ENCODE results near the gene TCN2.

- TF ChIP-seq POLR2A (IDR thresholded peaks at IDR 0.05; ENCODE audit: low read depth, low read length) (no peak), CTCF (conservative IDR thresholded peaks at IDR 0.05; ENCODE audit: low read depth, low read length) (no peak), BHLHE40 (IDR thresholded peaks at IDR 0.05; ENCODE audit: low read depth, low read length) (no peak), RCOR1 (IDR thresholded peaks at IDR 0.05; ENCODE audit: insufficient replicate concordance, low read length) (no peak), MAZ (IDR thresholded peaks at IDR 0.05; ENCODE audit: borderline replicate concordance, low read depth, low read length) (no peak), MAFK (IDR thresholded peaks at IDR 0.05; ENCODE audit: low read depth, low read length) (no peak), FOS (IDR thresholded peaks at IDR 0.05; ENCODE audit: low read depth, low read length) (no peak), RAD21 (IDR thresholded peaks at IDR 0.05; ENCODE audit: low read length) (no peak), RFX5 (IDR thresholded peaks at IDR 0.05; ENCODE audit: low read depth, low read length) (no peak), CHD1 (IDR thresholded peaks at IDR 0.05; ENCODE audit: low read depth, low read length) (no peak), MXI1 (IDR thresholded peaks at IDR 0.05; ENCODE audit: borderline replicate concordance, low read depth, low read length) (no peak), SMC3 (IDR thresholded peaks at IDR 0.05; ENCODE audit: low read depth, low read length) (no peak)
Observed at GRCh38 chr22:30574095-30574981, 32.6 kb upstream of the TCN2 start, which contains the start of gene GAL3ST1.
